WTC11 (cell line): ENCODE measurements around the gene HACD2. TPM values are rescaled to one million over a fixed set of nuclear protein-coding genes. Genes with fewer than 3 reads are reported as not detected.

ENCODE experiments used
- ATAC-seq: fragments of 200-7000 bp; cut with Tn5 transposase; 2 replicates; pipeline ENCODE4 v1.10.0; 2021; ENCODE audit warnings: mild to moderate bottlenecking, moderate library complexity
- CTCF ChIA-PET: fragments of 300-600 bp; sonication (Branson Sonifier 250); formaldehyde crosslinking; loops from one replicate; lab custom pipeline; 2021; ENCODE audit warnings: antibody characterized with exemption; lab: Charles Lee
- POLR2A ChIA-PET: fragments of 350-600 bp; sonication (Branson Sonifier 250); formaldehyde crosslinking; loops from one replicate; lab custom pipeline; 2021; ENCODE audit warnings: antibody characterized with exemption; lab: Charles Lee
- DNase-seq: peaks from one replicate; pipeline ENCODE4 v3.0.0; 2021; ENCODE audit warnings: low spot score
- H3K27ac Mint-ChIP-seq: 2 replicates; pipeline ENCODE4 v1.8.0; 2021; ENCODE audit warnings: mixed read lengths
- H3K27me3 Mint-ChIP-seq: 2 replicates; pipeline ENCODE4 v1.8.0; 2021; ENCODE audit warnings: low read depth, mild to moderate bottlenecking, moderate library complexity, mixed read lengths
- H3K36me3 Mint-ChIP-seq: 2 replicates; pipeline ENCODE4 v1.8.0; 2021; ENCODE audit warnings: mixed read lengths
- H3K4me1 Mint-ChIP-seq: 2 replicates; pipeline ENCODE4 v1.8.0; 2022; ENCODE audit warnings: mixed read lengths
- H3K4me3 Mint-ChIP-seq: 2 replicates; pipeline ENCODE4 v1.8.0; 2021; ENCODE audit warnings: mild to moderate bottlenecking, moderate library complexity, mixed read lengths
- H3K9me3 Mint-ChIP-seq: 2 replicates; pipeline ENCODE4 v1.8.0; 2021; ENCODE audit warnings: mixed read lengths
- ATF2 ChIP-seq: sonication (generic); formaldehyde crosslinking; IDR thresholded peaks from 2 replicates; pipeline ENCODE4 v1.8.1; 2022; ENCODE audit warnings: low read depth, missing genetic modification reagents, borderline replicate concordance
- E2F1 ChIP-seq: sonication (generic); formaldehyde crosslinking; IDR thresholded peaks from 2 replicates; pipeline ENCODE4 v1.8.0; 2022; ENCODE audit warnings: mild to moderate bottlenecking, missing genetic modification reagents
- ESRRA ChIP-seq: sonication (generic); formaldehyde crosslinking; IDR thresholded peaks from 2 replicates; pipeline ENCODE4 v1.8.1; 2022; ENCODE audit warnings: mild to moderate bottlenecking, missing genetic modification reagents, borderline replicate concordance
- FOXP4 ChIP-seq: sonication (generic); formaldehyde crosslinking; IDR thresholded peaks from 2 replicates; pipeline ENCODE4 v1.8.0; 2022; ENCODE audit warnings: mild to moderate bottlenecking, missing genetic modification reagents
- IRF1 ChIP-seq: sonication (generic); formaldehyde crosslinking; IDR thresholded peaks from 2 replicates; pipeline ENCODE4 v1.8.0; 2023; ENCODE audit warnings: missing genetic modification reagents
- MXD4 ChIP-seq: fragments of 250-450 bp; sonication (Bioruptor Pico); IDR thresholded peaks from 2 replicates; pipeline ENCODE4 v1.8.0; 2021; ENCODE audit warnings: mild to moderate bottlenecking, moderate library complexity, borderline replicate concordance
- MYBL2 ChIP-seq: sonication (generic); formaldehyde crosslinking; IDR thresholded peaks from 2 replicates; pipeline ENCODE4 v1.8.1; 2023; ENCODE audit warnings: mild to moderate bottlenecking, moderate library complexity, missing genetic modification reagents
- NR3C1 ChIP-seq: sonication (generic); formaldehyde crosslinking; conservative IDR thresholded peaks from 2 replicates; pipeline ENCODE4 v1.8.1; 2023; ENCODE audit warnings: low read depth, mild to moderate bottlenecking, missing genetic modification reagents
- OVOL2 ChIP-seq: fragments of 250-450 bp; sonication (Bioruptor Pico); IDR thresholded peaks from 2 replicates; pipeline ENCODE4 v1.9.0; 2021; ENCODE audit warnings: mild to moderate bottlenecking, borderline replicate concordance
- RELA ChIP-seq: sonication (generic); formaldehyde crosslinking; IDR thresholded peaks from 2 replicates; pipeline ENCODE4 v1.8.1; 2022; ENCODE audit warnings: missing genetic modification reagents, mild to moderate bottlenecking, borderline replicate concordance
- RORB ChIP-seq: fragments of 250-450 bp; sonication (Bioruptor Pico); IDR thresholded peaks from 2 replicates; pipeline ENCODE4 v1.9.0; 2021; ENCODE audit warnings: mild to moderate bottlenecking
- SOX15 ChIP-seq: fragments of 250-450 bp; sonication (Bioruptor Pico); IDR thresholded peaks from 2 replicates; pipeline ENCODE4 v1.9.0; 2021; ENCODE audit warnings: mild to moderate bottlenecking
- ZNF121 ChIP-seq: sonication (generic); formaldehyde crosslinking; IDR thresholded peaks from 2 replicates; pipeline ENCODE4 v1.8.0; 2023; ENCODE audit warnings: missing genetic modification reagents
- ZNF263 ChIP-seq: sonication (generic); formaldehyde crosslinking; IDR thresholded peaks from 2 replicates; pipeline ENCODE4 v1.8.1; 2022; ENCODE audit warnings: low read depth, mild to moderate bottlenecking, moderate library complexity, missing genetic modification reagents
- ZNF281 ChIP-seq: sonication (generic); formaldehyde crosslinking; IDR thresholded peaks from 2 replicates; pipeline ENCODE4 v1.8.0; 2023; ENCODE audit warnings: mild to moderate bottlenecking, missing genetic modification reagents
- ZNF317 ChIP-seq: sonication (generic); formaldehyde crosslinking; IDR thresholded peaks from 2 replicates; pipeline ENCODE4 v1.8.1; 2023; ENCODE audit warnings: low read depth, mild to moderate bottlenecking, moderate library complexity, missing genetic modification reagents, borderline replicate concordance
- ZNF532 ChIP-seq: fragments of 250-450 bp; sonication (Bioruptor Pico); IDR thresholded peaks from 2 replicates; pipeline ENCODE4 v1.9.0; 2021; ENCODE audit warnings: mild to moderate bottlenecking, borderline replicate concordance
- total RNA-seq: library from RNA; stranded (reverse); gene quantifications from 3 replicates; pipeline ENCODE4 v1.2.3, GENCODE V29; 2021

The HACD2 gene
- total RNA-seq, 1 experiment from 2014 or later = 26.1 TPM

GRCh38 chr3:123533554-123534159, 51.2 kb downstream of the HACD2 start:
- no peak overlapping the region for H3K4me3 Mint-ChIP-seq
- ChIA-PET CTCF (interaction anchor here (1.0 kb wide), 1 partner anchor 85 kb away, joined by 4 read pairs; the partner anchor contains the start of gene ADCY5), POLR2A (no interaction called here)
- no peaks in the 10 kb centered on the region for H3K9me3 Mint-ChIP-seq
- H3K36me3 Mint-ChIP-seq = no peaks in the 10 kb centered on the region
- DNase-seq (no peak), ATAC-seq (no peak)
- H3K4me1 Mint-ChIP-seq = no peaks in the 10 kb centered on the region
- TF ChIP-seq RELA (CRISPR knock-in tag) = no peak
- TF ChIP-seq ZNF532 (CRISPR knock-in tag) = no peak
- no peak for TF ChIP-seq ZNF281 (CRISPR knock-in tag)
- no peak for TF ChIP-seq FOXP4
- no peak for TF ChIP-seq ZNF317 (CRISPR knock-in tag)
- TF ChIP-seq SOX15 = no peak
- no peak for TF ChIP-seq ATF2 (CRISPR knock-in tag)
- no peak for TF ChIP-seq ZNF121
- TF ChIP-seq RORB = no peak
- H3K27ac Mint-ChIP-seq = no peak overlapping the region
- no peaks in the 10 kb centered on the region for H3K27me3 Mint-ChIP-seq

GRCh38 chr3:123528130-123528529, 56.7 kb downstream of the HACD2 start:
- Mint-ChIP-seq H3K9me3 (no peaks in the 10 kb centered on the region), H3K27me3 (no peaks in the 10 kb centered on the region), H3K4me3 (no peak overlapping the region), H3K36me3 (no peaks in the 10 kb centered on the region; the same call in 1 of the 2 replicates), H3K4me1 (no peaks in the 10 kb centered on the region), H3K27ac (no peak overlapping the region)
- no peak for TF ChIP-seq OVOL2 (CRISPR knock-in tag)
- no peak for TF ChIP-seq ATF2 (CRISPR knock-in tag)
- TF ChIP-seq NR3C1 (CRISPR knock-in tag) = no peak
- no peak for TF ChIP-seq ESRRA
- no peak for TF ChIP-seq E2F1
- no peak for TF ChIP-seq MYBL2
- no peak for TF ChIP-seq RORB
- no peak for TF ChIP-seq ZNF263 (CRISPR knock-in tag)
- TF ChIP-seq MXD4 = no peak
- TF ChIP-seq IRF1 (CRISPR knock-in tag) = no peak
- no peak for TF ChIP-seq ZNF317 (CRISPR knock-in tag)
- DNase-seq (no peak), ATAC-seq (no peak)
- CTCF ChIA-PET = interaction anchor here (1.0 kb wide), 1 partner anchor 81 kb away, joined by 4 read pairs; no protein-coding TSS in a partner anchor
- POLR2A ChIA-PET = no interaction called here
